Muscle layer of colon (tissue), 2 donors: ENCODE measurements around the gene IL20RB.

ENCODE experiments used
- H3K27ac ChIP-seq: one replicate; pipeline ENCODE4 v1.7.0; 2013; ENCODE audit warnings: low read depth, mild to moderate bottlenecking, low read length, moderate library complexity
- H3K27me3 ChIP-seq, 2 donors: one replicate each; pipeline ENCODE4 v1.7.0; 2013; ENCODE audit warnings: low read length in 2 of 2, mild to moderate bottlenecking in 2 of 2; ENCODE audit not compliant: insufficient read depth in 2 of 2, control insufficient read depth in 1 of 2
- H3K36me3 ChIP-seq: one replicate; pipeline ENCODE4 v1.7.0; 2013; ENCODE audit warnings: mild to moderate bottlenecking, low read length; ENCODE audit not compliant: insufficient read depth
- H3K4me1 ChIP-seq: one replicate; pipeline ENCODE4 v1.7.0; 2013; ENCODE audit warnings: mild to moderate bottlenecking, low read length; ENCODE audit not compliant: insufficient read depth
- H3K4me3 ChIP-seq, 2 donors: one replicate each; pipeline ENCODE4 v1.7.0; 2013; ENCODE audit warnings: low read length in 2 of 2, low read depth in 1 of 2, mild to moderate bottlenecking in 1 of 2, moderate library complexity in 1 of 2
- H3K9ac ChIP-seq: one replicate; pipeline ENCODE4 v1.7.0; 2013; ENCODE audit warnings: low read length
- H3K9me3 ChIP-seq: one replicate; pipeline ENCODE4 v1.7.0; 2013; ENCODE audit warnings: mild to moderate bottlenecking, low read length
- donor health status: abdominal sarcoma.
- donor health status: Adenocarcinoma of cecum.

Gene IL20RB, protein sequence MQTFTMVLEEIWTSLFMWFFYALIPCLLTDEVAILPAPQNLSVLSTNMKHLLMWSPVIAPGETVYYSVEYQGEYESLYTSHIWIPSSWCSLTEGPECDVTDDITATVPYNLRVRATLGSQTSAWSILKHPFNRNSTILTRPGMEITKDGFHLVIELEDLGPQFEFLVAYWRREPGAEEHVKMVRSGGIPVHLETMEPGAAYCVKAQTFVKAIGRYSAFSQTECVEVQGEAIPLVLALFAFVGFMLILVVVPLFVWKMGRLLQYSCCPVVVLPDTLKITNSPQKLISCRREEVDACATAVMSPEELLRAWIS

DNA sequence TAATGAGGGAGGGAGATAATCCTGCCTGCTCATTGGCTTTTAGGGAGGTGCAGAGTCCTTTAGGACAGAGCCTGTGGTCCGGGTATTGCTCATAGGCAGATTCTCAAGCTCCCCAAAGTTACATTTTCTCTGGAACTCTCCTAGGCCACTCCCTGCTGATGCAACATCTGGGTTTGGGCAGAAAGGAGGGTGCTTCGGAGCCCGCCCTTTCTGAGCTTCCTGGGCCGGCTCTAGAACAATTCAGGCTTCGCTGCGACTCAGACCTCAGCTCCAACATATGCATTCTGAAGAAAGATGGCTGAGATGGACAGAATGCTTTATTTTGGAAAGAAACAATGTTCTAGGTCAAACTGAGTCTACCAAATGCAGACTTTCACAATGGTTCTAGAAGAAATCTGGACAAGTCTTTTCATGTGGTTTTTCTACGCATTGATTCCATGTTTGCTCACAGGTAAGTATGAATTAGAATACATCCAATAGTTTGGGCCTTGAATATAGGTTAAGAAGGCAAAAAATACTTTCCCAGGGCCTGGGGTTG is at the start of gene IL20RB:
IL20RB (plus strand) TSS at position 233 of the 538 bp plus-strand sequence; CDS start at position 364, 131 bp downstream.
- peaks cover 3% of the 10 kb centered on the region for H3K4me1 ChIP-seq
- H3K27me3 ChIP-seq, result no peaks in the 10 kb centered on the region
- H3K36me3 ChIP-seq, result no peaks in the 10 kb centered on the region
- no peaks in the 10 kb centered on the region for H3K9me3 ChIP-seq
- no peak within 1 kb of the TSS for H3K9ac ChIP-seq
- no peak within 1 kb of the TSS for H3K27ac ChIP-seq
- no peak within 1 kb of the TSS for H3K4me3 ChIP-seq

GRCh38 chr3:136908297-136908696 is 49.5 kb upstream of the IL20RB start:
- no peak overlapping the region for H3K27ac ChIP-seq
- peaks cover 7% of the 10 kb centered on the region for H3K9me3 ChIP-seq
- H3K27me3 ChIP-seq, result no peaks in the 10 kb centered on the region
- H3K4me1 ChIP-seq, result peaks cover 10% of the 10 kb centered on the region
- H3K36me3 ChIP-seq, result no peaks in the 10 kb centered on the region
- no peak overlapping the region for H3K4me3 ChIP-seq
- H3K9ac ChIP-seq, result no peak overlapping the region

DNA sequence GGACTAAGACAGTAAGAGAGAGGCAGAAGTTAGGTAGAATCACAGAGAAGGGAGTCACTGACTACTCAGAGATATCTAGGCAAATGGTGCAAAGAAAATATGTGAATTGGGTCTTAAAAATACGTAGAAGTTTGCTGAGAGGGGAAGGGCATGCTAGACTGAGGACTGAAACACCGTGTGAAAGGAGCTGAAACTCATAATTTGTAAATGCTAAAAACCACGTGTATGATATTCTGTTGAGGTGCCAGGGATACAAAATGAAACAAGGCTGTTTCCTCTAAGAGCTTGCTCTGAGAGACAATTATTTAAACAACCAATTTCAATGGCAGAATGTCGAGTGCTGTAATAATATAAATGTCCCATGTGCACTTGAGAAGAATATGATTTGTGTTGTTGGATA is 48.6 kb upstream of the IL20RB start:
- no peak overlapping the region for H3K27ac ChIP-seq
- no peak overlapping the region for H3K9ac ChIP-seq
- no peaks in the 10 kb centered on the region for H3K27me3 ChIP-seq
- peaks cover 5% of the 10 kb centered on the region for H3K9me3 ChIP-seq
- H3K4me1 ChIP-seq, result peaks cover 10% of the 10 kb centered on the region
- no peaks in the 10 kb centered on the region for H3K36me3 ChIP-seq
- no peak overlapping the region for H3K4me3 ChIP-seq

DNA sequence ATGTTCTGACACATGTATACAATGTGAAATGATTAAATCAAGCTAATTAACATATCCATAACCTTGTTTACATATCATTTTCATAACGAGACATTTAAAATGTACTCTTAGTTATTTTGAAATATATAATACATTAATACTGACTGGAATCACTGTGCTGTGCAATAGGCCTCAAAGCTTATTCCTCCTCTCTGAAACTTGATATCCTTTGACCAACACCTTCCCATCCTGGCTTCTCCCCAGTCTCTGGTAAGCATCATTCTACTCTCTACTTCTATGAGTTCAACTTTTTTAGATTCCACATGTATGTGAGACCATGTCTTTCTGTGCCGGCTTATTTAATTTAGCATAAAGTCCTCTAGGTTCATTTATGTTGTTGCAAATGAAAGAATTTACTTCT is 47.1 kb upstream of the IL20RB start:
- Histone ChIP-seq H3K4me1 (peaks cover 10% of the 10 kb centered on the region), H3K4me3 (no peak overlapping the region), H3K9ac (no peak overlapping the region), H3K36me3 (no peaks in the 10 kb centered on the region), H3K27ac (no peak overlapping the region), H3K9me3 (no peaks in the 10 kb centered on the region), H3K27me3 (no peaks in the 10 kb centered on the region)

DNA sequence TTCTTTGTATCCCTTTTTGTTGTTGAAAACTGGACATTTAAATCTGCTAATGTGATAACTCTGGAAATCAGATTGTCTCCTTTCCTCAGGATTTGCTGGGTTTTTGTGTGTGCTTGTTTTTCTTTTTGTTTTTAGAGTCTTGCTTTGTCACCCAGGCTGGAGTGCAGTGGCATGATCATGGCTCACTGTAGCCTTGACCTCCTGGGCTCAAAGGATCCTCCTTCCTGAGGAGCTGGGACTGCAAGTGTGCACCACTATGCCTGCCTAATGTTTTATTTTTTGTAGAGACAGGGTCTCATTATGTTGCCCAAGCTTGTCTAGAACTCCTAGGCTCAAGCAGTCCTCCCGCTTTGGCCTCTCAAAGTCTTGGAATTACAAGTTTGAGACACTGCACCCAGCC is 44.6 kb upstream of the IL20RB start:
- H3K9me3 ChIP-seq, result no peaks in the 10 kb centered on the region
- H3K4me3 ChIP-seq, result no peak overlapping the region
- H3K36me3 ChIP-seq, result no peaks in the 10 kb centered on the region
- peaks cover 7% of the 10 kb centered on the region for H3K4me1 ChIP-seq
- no peak overlapping the region for H3K9ac ChIP-seq
- H3K27me3 ChIP-seq, result no peaks in the 10 kb centered on the region
- H3K27ac ChIP-seq, result no peak overlapping the region

DNA sequence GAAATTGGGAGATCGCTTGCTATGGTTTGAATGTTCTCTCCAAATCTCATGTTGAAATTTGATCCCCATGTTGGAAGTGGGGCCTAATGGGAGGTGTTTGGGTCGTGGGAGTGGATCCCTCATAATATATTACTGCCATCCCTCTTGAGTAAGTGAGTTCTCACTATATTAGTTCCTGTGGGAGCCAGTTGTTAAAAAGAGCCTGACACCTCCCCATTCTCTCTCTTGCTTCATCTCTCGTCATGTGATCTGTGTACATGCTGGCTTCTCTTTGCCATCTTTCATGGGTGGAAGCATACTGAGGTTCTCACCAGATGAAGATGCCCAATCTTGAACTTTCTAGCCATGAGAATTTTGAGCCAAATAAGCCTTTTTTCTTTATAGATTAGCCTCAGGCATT is 43.0 kb upstream of the IL20RB start:
- Histone ChIP-seq H3K9ac (no peak overlapping the region), H3K27me3 (no peaks in the 10 kb centered on the region), H3K27ac (no peak overlapping the region), H3K4me1 (peaks cover 7% of the 10 kb centered on the region), H3K4me3 (no peak overlapping the region), H3K9me3 (no peaks in the 10 kb centered on the region), H3K36me3 (no peaks in the 10 kb centered on the region)

- Histone ChIP-seq H3K4me1 (peaks cover 7% of the 10 kb centered on the region), H3K27ac (no peak overlapping the region), H3K9me3 (no peaks in the 10 kb centered on the region), H3K9ac (no peak overlapping the region), H3K27me3 (no peaks in the 10 kb centered on the region), H3K36me3 (no peaks in the 10 kb centered on the region), H3K4me3 (no peak overlapping the region)
Measured at GRCh38 chr3:136916223-136916622, 41.6 kb upstream of the IL20RB start.

DNA sequence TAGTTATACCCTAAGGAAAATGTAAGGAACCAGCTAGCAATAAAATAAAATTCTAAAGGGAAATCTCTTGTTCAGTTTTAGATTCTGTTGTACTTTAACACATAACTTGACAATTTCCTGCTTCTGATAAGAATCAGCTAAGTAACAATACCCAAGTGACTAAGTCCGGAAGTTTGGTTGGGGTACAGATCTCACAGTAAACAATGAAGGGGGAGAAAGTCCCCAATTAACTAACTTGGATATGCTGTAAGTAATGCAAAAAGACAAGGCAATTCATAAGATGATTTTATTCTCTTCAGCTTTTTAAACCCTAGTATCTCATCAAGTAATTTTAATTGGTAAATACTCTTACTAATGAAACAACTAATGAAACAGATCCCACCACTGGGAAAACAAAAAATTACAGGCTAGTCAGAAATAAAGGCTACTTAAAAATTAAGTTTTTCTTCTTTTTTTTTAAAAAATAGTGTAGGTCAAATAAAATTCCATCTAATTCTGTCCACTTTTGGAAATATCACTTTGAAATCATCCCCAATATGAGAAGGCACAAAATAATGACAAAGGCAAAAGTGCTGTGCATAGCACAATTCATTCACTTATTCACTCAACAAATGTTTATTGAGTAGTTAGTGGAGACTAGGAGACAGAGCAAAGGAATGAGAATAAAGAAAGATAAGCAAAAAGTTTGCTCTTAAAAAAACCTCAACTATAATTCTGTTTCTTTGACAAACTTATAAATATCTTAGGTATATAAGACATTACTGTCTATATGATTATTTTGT is 37.8 kb upstream of the IL20RB start:
- Histone ChIP-seq H3K27me3 (no peaks in the 10 kb centered on the region), H3K4me3 (no peak overlapping the region), H3K4me1 (peaks cover 7% of the 10 kb centered on the region), H3K36me3 (no peaks in the 10 kb centered on the region), H3K27ac (no peak overlapping the region), H3K9ac (no peak overlapping the region), H3K9me3 (no peaks in the 10 kb centered on the region)

GRCh38 chr3:136920904-136921611 is 36.7 kb upstream of the IL20RB start:
- Histone ChIP-seq H3K27me3 (no peaks in the 10 kb centered on the region), H3K27ac (no peak overlapping the region), H3K4me3 (no peak overlapping the region), H3K9me3 (no peaks in the 10 kb centered on the region), H3K4me1 (peaks cover 7% of the 10 kb centered on the region), H3K36me3 (no peaks in the 10 kb centered on the region), H3K9ac (no peak overlapping the region)

- H3K9me3 ChIP-seq, result no peaks in the 10 kb centered on the region
- peaks cover 6% of the 10 kb centered on the region for H3K4me1 ChIP-seq
- no peak overlapping the region for H3K9ac ChIP-seq
- no peak overlapping the region for H3K27ac ChIP-seq
- no peak overlapping the region for H3K4me3 ChIP-seq
- H3K27me3 ChIP-seq, result no peaks in the 10 kb centered on the region
- H3K36me3 ChIP-seq, result no peaks in the 10 kb centered on the region
Measured at GRCh38 chr3:136925425-136926190, 32.2 kb upstream of the IL20RB start.

GRCh38 chr3:136928240-136928639 is 29.5 kb upstream of the IL20RB start:
- no peak overlapping the region for H3K4me3 ChIP-seq
- H3K27me3 ChIP-seq, result no peaks in the 10 kb centered on the region
- H3K27ac ChIP-seq, result no peak overlapping the region
- no peaks in the 10 kb centered on the region for H3K36me3 ChIP-seq
- H3K9me3 ChIP-seq, result no peaks in the 10 kb centered on the region
- no peak overlapping the region for H3K9ac ChIP-seq
- peaks cover 21% of the 10 kb centered on the region for H3K4me1 ChIP-seq
